ENCODE measurements around the gene UPK1A.

UPK1A gene

GRCh38 chr19:35666251-35666913 is at the start of gene UPK1A:
UPK1A (plus strand) TSS chr19:35666517; CDS start chr19:35666813, 296 bp downstream.
- H3K27ac ChIP-seq (ENCODE audit: low read length) = no peak within 1 kb of the TSS
- no peaks in the 10 kb centered on the region for H3K9me3 ChIP-seq (ENCODE audit: insufficient read depth, low read depth, low read length)
- H3K9ac ChIP-seq (ENCODE audit: low read depth, low read length) = no peak within 1 kb of the TSS
- no peaks in the 10 kb centered on the region; the same call in 1 of the 2 replicates for H3K4me1 ChIP-seq (ENCODE audit: insufficient read depth, low read length)
- no peaks in the 10 kb centered on the region for H3K36me3 ChIP-seq (ENCODE audit: insufficient read depth, low read depth, low read length)
- peaks cover 11% of the 10 kb centered on the region for H3K27me3 ChIP-seq (ENCODE audit: insufficient read depth, low read length)
- H3K4me3 ChIP-seq (ENCODE audit: low read length) = no peak within 1 kb of the TSS

GRCh38 chr19:35618857-35619256 is 47.5 kb upstream of the UPK1A start:
- Histone ChIP-seq H3K27ac (ENCODE audit: low read length) (no peak overlapping the region), H3K27me3 (ENCODE audit: insufficient read depth, low read length) (no peaks in the 10 kb centered on the region), H3K9ac (ENCODE audit: low read depth, low read length) (no peak overlapping the region), H3K4me3 (ENCODE audit: low read length) (no peak overlapping the region), H3K36me3 (ENCODE audit: insufficient read depth, low read depth, low read length) (peaks cover 53% of the 10 kb centered on the region), H3K4me1 (ENCODE audit: insufficient read depth, low read length) (no peaks in the 10 kb centered on the region), H3K9me3 (ENCODE audit: insufficient read depth, low read depth, low read length) (no peaks in the 10 kb centered on the region)

- Histone ChIP-seq H3K27ac (ENCODE audit: low read length) (no peak overlapping the region), H3K9me3 (ENCODE audit: insufficient read depth, low read depth, low read length) (no peaks in the 10 kb centered on the region), H3K4me1 (ENCODE audit: insufficient read depth, low read length) (no peaks in the 10 kb centered on the region), H3K36me3 (ENCODE audit: insufficient read depth, low read depth, low read length) (peaks cover 53% of the 10 kb centered on the region), H3K4me3 (ENCODE audit: low read length) (no peak overlapping the region), H3K9ac (ENCODE audit: low read depth, low read length) (no peak overlapping the region), H3K27me3 (ENCODE audit: insufficient read depth, low read length) (no peaks in the 10 kb centered on the region)
These were observed 46.9 kb upstream of the UPK1A start for GRCh38 chr19:35619290-35619923.

GRCh38 chr19:35620001-35620400 is 46.3 kb upstream of the UPK1A start:
- no peak overlapping the region for H3K27ac ChIP-seq (ENCODE audit: low read length)
- no peaks in the 10 kb centered on the region for H3K4me1 ChIP-seq (ENCODE audit: insufficient read depth, low read length)
- no peak overlapping the region for H3K4me3 ChIP-seq (ENCODE audit: low read length)
- H3K36me3 ChIP-seq (ENCODE audit: insufficient read depth, low read depth, low read length) = peaks cover 48% of the 10 kb centered on the region
- no peak overlapping the region for H3K9ac ChIP-seq (ENCODE audit: low read depth, low read length)
- no peaks in the 10 kb centered on the region for H3K27me3 ChIP-seq (ENCODE audit: insufficient read depth, low read length)
- no peaks in the 10 kb centered on the region for H3K9me3 ChIP-seq (ENCODE audit: insufficient read depth, low read depth, low read length)

GRCh38 chr19:35621708-35622107 is 44.6 kb upstream of the UPK1A start:
- Histone ChIP-seq H3K9ac (ENCODE audit: low read depth, low read length) (no peak overlapping the region), H3K27ac (ENCODE audit: low read length) (no peak overlapping the region), H3K9me3 (ENCODE audit: insufficient read depth, low read depth, low read length) (no peaks in the 10 kb centered on the region), H3K4me1 (ENCODE audit: insufficient read depth, low read length) (no peaks in the 10 kb centered on the region), H3K4me3 (ENCODE audit: low read length) (no peak overlapping the region), H3K27me3 (ENCODE audit: insufficient read depth, low read length) (no peaks in the 10 kb centered on the region), H3K36me3 (ENCODE audit: insufficient read depth, low read depth, low read length) (peaks cover 34% of the 10 kb centered on the region)

GRCh38 chr19:35622750-35623149 is 43.6 kb upstream of the UPK1A start:
- Histone ChIP-seq H3K27me3 (ENCODE audit: insufficient read depth, low read length) (no peaks in the 10 kb centered on the region), H3K4me3 (ENCODE audit: low read length) (no peak overlapping the region), H3K27ac (ENCODE audit: low read length) (no peak overlapping the region), H3K36me3 (ENCODE audit: insufficient read depth, low read depth, low read length) (peaks cover 24% of the 10 kb centered on the region), H3K9me3 (ENCODE audit: insufficient read depth, low read depth, low read length) (no peaks in the 10 kb centered on the region), H3K4me1 (ENCODE audit: insufficient read depth, low read length) (no peaks in the 10 kb centered on the region; the same call in 1 of the 2 replicates), H3K9ac (ENCODE audit: low read depth, low read length) (no peak overlapping the region)

- Histone ChIP-seq H3K27ac (ENCODE audit: low read length) (no peak overlapping the region), H3K4me1 (ENCODE audit: insufficient read depth, low read length) (no peaks in the 10 kb centered on the region; the same call in 1 of the 2 replicates), H3K4me3 (ENCODE audit: low read length) (no peak overlapping the region), H3K9ac (ENCODE audit: low read depth, low read length) (no peak overlapping the region), H3K36me3 (ENCODE audit: insufficient read depth, low read depth, low read length) (peaks cover 24% of the 10 kb centered on the region), H3K9me3 (ENCODE audit: insufficient read depth, low read depth, low read length) (no peaks in the 10 kb centered on the region), H3K27me3 (ENCODE audit: insufficient read depth, low read length) (no peaks in the 10 kb centered on the region)
These were observed 42.8 kb upstream of the UPK1A start for GRCh38 chr19:35623327-35624010.

- Histone ChIP-seq H3K9me3 (ENCODE audit: insufficient read depth, low read depth, low read length) (no peaks in the 10 kb centered on the region), H3K27me3 (ENCODE audit: insufficient read depth, low read length) (no peaks in the 10 kb centered on the region), H3K4me1 (ENCODE audit: insufficient read depth, low read length) (peaks cover 2% of the 10 kb centered on the region; the same call in 1 of the 2 replicates), H3K27ac (ENCODE audit: low read length) (no peak overlapping the region), H3K9ac (ENCODE audit: low read depth, low read length) (peak overlapping the region; percentile 76; the same call in 1 of the 2 replicates), H3K36me3 (ENCODE audit: insufficient read depth, low read depth, low read length) (peaks cover 30% of the 10 kb centered on the region), H3K4me3 (ENCODE audit: low read length) (peak overlapping the region; percentile 97)
These were observed 38.1 kb upstream of the UPK1A start for GRCh38 chr19:35628264-35628564.

GRCh38 chr19:35628565-35629331 is 37.6 kb upstream of the UPK1A start, which contains the start of gene RBM42:
RBM42 (plus strand) TSS chr19:35629036; CDS start chr19:35629154, 118 bp downstream.
- H3K27ac ChIP-seq (ENCODE audit: low read length) = peak within 1 kb of the TSS; percentile 19
- no peaks in the 10 kb centered on the region for H3K9me3 ChIP-seq (ENCODE audit: insufficient read depth, low read depth, low read length)
- peaks cover 34% of the 10 kb centered on the region for H3K36me3 ChIP-seq (ENCODE audit: insufficient read depth, low read depth, low read length)
- H3K4me1 ChIP-seq (ENCODE audit: insufficient read depth, low read length) = peaks cover 2% of the 10 kb centered on the region; the same call in 1 of the 2 replicates
- peak within 1 kb of the TSS; percentile 97 for H3K4me3 ChIP-seq (ENCODE audit: low read length)
- no peaks in the 10 kb centered on the region for H3K27me3 ChIP-seq (ENCODE audit: insufficient read depth, low read length)
- peak within 1 kb of the TSS; percentile 85; the same call in 1 of the 2 replicates for H3K9ac ChIP-seq (ENCODE audit: low read depth, low read length)

- Histone ChIP-seq H3K9ac (ENCODE audit: low read depth, low read length) (peak overlapping the region; percentile 85; the same call in 1 of the 2 replicates), H3K36me3 (ENCODE audit: insufficient read depth, low read depth, low read length) (peaks cover 39% of the 10 kb centered on the region), H3K9me3 (ENCODE audit: insufficient read depth, low read depth, low read length) (no peaks in the 10 kb centered on the region), H3K4me3 (ENCODE audit: low read length) (peak overlapping the region; percentile 97), H3K27ac (ENCODE audit: low read length) (peak overlapping the region; percentile 19), H3K27me3 (ENCODE audit: insufficient read depth, low read length) (no peaks in the 10 kb centered on the region), H3K4me1 (ENCODE audit: insufficient read depth, low read length) (peaks cover 2% of the 10 kb centered on the region; the same call in 1 of the 2 replicates)
These were observed 37.0 kb upstream of the UPK1A start for GRCh38 chr19:35629332-35629633.

- Histone ChIP-seq H3K36me3 (ENCODE audit: insufficient read depth, low read depth, low read length) (peaks cover 80% of the 10 kb centered on the region), H3K27me3 (ENCODE audit: insufficient read depth, low read length) (no peaks in the 10 kb centered on the region), H3K4me3 (ENCODE audit: low read length) (no peak overlapping the region), H3K4me1 (ENCODE audit: insufficient read depth, low read length) (0 out of 2 replicates have a peak, but pooled peaks cover 2% of the 10 kb centered on the region), H3K27ac (ENCODE audit: low read length) (no peak overlapping the region), H3K9me3 (ENCODE audit: insufficient read depth, low read depth, low read length) (no peaks in the 10 kb centered on the region), H3K9ac (ENCODE audit: low read depth, low read length) (no peak overlapping the region)
These were observed 32.4 kb upstream of the UPK1A start for GRCh38 chr19:35633727-35634440.

Data from iPS-20b (cell line).